Endothelial cell of umbilical vein (primary cell): ENCODE data around the gene ETS2. TPM values are rescaled to one million over a fixed set of nuclear protein-coding genes. Genes with fewer than 3 reads are reported as not detected.

Experiments used
- BruUV-seq: library from RNA; stranded (reverse); fragments of 400-500 nt; replicated peaks from 2 replicates; lab custom pipeline; 2021; lab: Mats Ljungman, UMichigan
- CTCF ChIA-PET: fragments of 300-600, 350-600 bp; sonication (Branson Sonifier 250); formaldehyde crosslinking; loops from one replicate; lab custom pipeline; 2021; ENCODE audit warnings: antibody characterized with exemption, inconsistent platforms; lab: Charles Lee
- POLR2A ChIA-PET: fragments of 300-600, 350-600 bp; sonication (Branson Sonifier 250); formaldehyde crosslinking; loops from one replicate; lab custom pipeline; 2021; ENCODE audit warnings: antibody characterized with exemption, inconsistent platforms; lab: Charles Lee
- DNase-seq: peaks from one replicate; pipeline ENCODE4 v3.0.0-alpha.2; 2011; ENCODE audit warnings: low read depth, low spot score
- FAIRE-seq: peaks from 2 replicates; lab custom pipeline; 2011; peaks lifted over from hg19 to GRCh38; lab: Jason Lieb, UNC
- H2AFZ ChIP-seq: 2 replicates; pipeline ENCODE4 v1.6.0; 2012; ENCODE audit warnings: low read depth, low read length, control low read depth, inconsistent platforms
- H3K27ac ChIP-seq: 2 replicates; pipeline ENCODE4 v1.5.1; 2011; ENCODE audit warnings: low read depth, mild to moderate bottlenecking, control low read depth, low read length, moderate library complexity; ENCODE audit not compliant: insufficient read depth
- H3K27me3 ChIP-seq, 2 experiments: 2 replicates each; pipeline versions ENCODE4 v1.6.0 to v1.6.1; 2011; ENCODE audit warnings: low read length in 2 of 2, mixed read lengths in 1 of 2; ENCODE audit not compliant: control insufficient read depth in 2 of 2, insufficient read depth in 2 of 2
- H3K36me3 ChIP-seq, 2 experiments: 2 replicates in 1 of 2; 3 replicates in 1 of 2; pipeline ENCODE4 v1.5.1; 2011; ENCODE audit warnings: low read length in 2 of 2, mild to moderate bottlenecking in 1 of 2, moderate library complexity in 1 of 2; ENCODE audit not compliant: control insufficient read depth in 2 of 2, insufficient read depth in 2 of 2; ENCODE audit errors: extremely low read depth in 1 of 2
- H3K4me1 ChIP-seq: 3 replicates; pipeline ENCODE4 v1.5.1; 2011; ENCODE audit warnings: mild to moderate bottlenecking, low read length; ENCODE audit not compliant: control insufficient read depth, insufficient read depth; ENCODE audit errors: extremely low read depth
- H3K4me2 ChIP-seq: 2 replicates; pipeline ENCODE4 v1.6.1; 2011; ENCODE audit warnings: low read length, control low read depth, mixed read lengths; ENCODE audit not compliant: insufficient read depth
- H3K4me3 ChIP-seq, 3 experiments: fragments of 200-600 bp in 1 of 3; sonication (generic), shearing (Covaris generic) in 1 of 3; replicated peaks in 1 of 3; 2 replicates each; pipeline ENCODE4 v1.5.1; 2011 to 2016; ENCODE audit warnings: control low read depth in 3 of 3, low read length in 3 of 3, mild to moderate bottlenecking in 2 of 3, inconsistent platforms in 1 of 3, low read depth in 1 of 3, moderate library complexity in 1 of 3; ENCODE audit not compliant: insufficient read depth in 1 of 3
- H3K79me2 ChIP-seq: 2 replicates; pipeline ENCODE4 v1.6.0; 2012; ENCODE audit warnings: low read length, inconsistent platforms; ENCODE audit not compliant: control insufficient read depth, insufficient read depth
- H3K9ac ChIP-seq: replicated peaks from 2 replicates; pipeline ENCODE3; 2011; ENCODE audit warnings: low read length, control low read depth; ENCODE audit not compliant: insufficient read depth; ENCODE audit errors: extremely low read depth
- H3K9me1 ChIP-seq: replicated peaks from 3 replicates; pipeline ENCODE4 v1.6.0; 2011; ENCODE audit warnings: mild to moderate bottlenecking, low read length; ENCODE audit not compliant: control insufficient read depth, insufficient read depth; ENCODE audit errors: extremely low read depth
- H3K9me3 ChIP-seq: replicated peaks from 2 replicates; pipeline ENCODE4 v1.5.1; 2012; ENCODE audit warnings: low read length, inconsistent platforms; ENCODE audit not compliant: control insufficient read depth, insufficient read depth
- H4K20me1 ChIP-seq: replicated peaks from 2 replicates; pipeline ENCODE3; 2011; ENCODE audit warnings: mild to moderate bottlenecking, low read length; ENCODE audit not compliant: control insufficient read depth, insufficient read depth; ENCODE audit errors: extremely low read depth
- EZH2 ChIP-seq: IDR thresholded peaks from 2 replicates; pipeline ENCODE4 v1.6.1; 2012; ENCODE audit warnings: borderline replicate concordance, low read depth, mild to moderate bottlenecking, moderate library complexity, low read length, inconsistent platforms; ENCODE audit not compliant: severe bottlenecking
- FOS ChIP-seq: IDR thresholded peaks from 2 replicates; pipeline ENCODE4 v1.6.1; 2011; ENCODE audit warnings: mild to moderate bottlenecking, low read length, moderate library complexity, borderline replicate concordance; ENCODE audit not compliant: insufficient read depth
- JUN ChIP-seq: IDR thresholded peaks from 2 replicates; pipeline ENCODE4 v1.6.1; 2011; ENCODE audit warnings: borderline replicate concordance, low read depth; ENCODE audit not compliant: insufficient read length, insufficient read depth
- MAX ChIP-seq: IDR thresholded peaks from 2 replicates; pipeline ENCODE4 v1.6.1; 2011; ENCODE audit not compliant: insufficient read depth, insufficient read length
- MYC ChIP-seq: IDR thresholded peaks from one replicate; pipeline ENCODE4 v1.6.1; 2011; ENCODE audit warnings: mild to moderate bottlenecking, low read depth, low read length
- POLR2A ChIP-seq: IDR thresholded peaks from 2 replicates; pipeline ENCODE4 v1.6.1; 2012; ENCODE audit warnings: low read depth, mild to moderate bottlenecking, control low read depth, low read length
- dilution Hi-C: fragments of 300-500 bp; cut with MboI; formaldehyde crosslinking; loops from one replicate; pipeline ENCODE4 v1.15.0; 2019; ENCODE audit warnings: low sequenced_read_pairs; ENCODE audit not compliant: extremely low pct_ligation_motif_present
- intact Hi-C: fragments of 100-400 bp; cut with micrococcal nuclease; formaldehyde crosslinking; loops from one replicate; pipeline ENCODE4 v1.10.0; 2022
- polyA plus RNA-seq, 4 experiments: library from polyadenylated mRNA; depleted of rRNA in 3 of 4; stranded (reverse) in 3 of 4; unstranded in 1 of 4; fragments of >200 nt; gene quantifications; 2 replicates each; pipeline versions ENCODE4 v1.2.1 to v1.2.3, GENCODE V29; 2011 to 2012; ENCODE audit warnings: missing spikeins in 1 of 4
- total RNA-seq: library from RNA; stranded (reverse); gene quantifications from 2 replicates; pipeline ENCODE4 v1.2.3, GENCODE V29; 2021

Gene ETS2
- total and polyA plus RNA-seq, 2 donors (not counting 3 experiments of a cell fraction or from before 2014, with no cell fraction given): 16.3 to 54.5 TPM

- FAIRE-seq (no peak), DNase-seq (no peak)
- POLR2A ChIA-PET: no interaction called here
- H3K79me2 ChIP-seq: no peaks in the 10 kb centered on the region
- intact Hi-C loops (no loop called here), dilution Hi-C loops (no loop called here)
- no peaks in the 10 kb centered on the region for H3K36me3 ChIP-seq
- H3K4me3 ChIP-seq: no peak overlapping the region
- H3K9me3 ChIP-seq: no peaks in the 10 kb centered on the region
- no peak overlapping the region for H2AFZ ChIP-seq
- no peaks in the 10 kb centered on the region for H4K20me1 ChIP-seq
- H3K4me1 ChIP-seq: peaks cover 22% of the 10 kb centered on the region
- no peaks in the 10 kb centered on the region for H3K27me3 ChIP-seq
- no peak overlapping the region for H3K9ac ChIP-seq
- no peak for TF ChIP-seq JUN
- TF ChIP-seq MAX: no peak
- TF ChIP-seq EZH2: no peak
- no peak for TF ChIP-seq FOS
- no peak for TF ChIP-seq MYC
- no peak overlapping the region for H3K27ac ChIP-seq
- no peak overlapping the region for H3K4me2 ChIP-seq
- BruUV-seq: no TSS peak
- CTCF ChIA-PET: no interaction called here
- no peaks in the 10 kb centered on the region for H3K9me1 ChIP-seq
Measured at GRCh38 chr21:38840456-38841300, 34.9 kb downstream of the ETS2 start.

GRCh38 chr21:38841472-38841871 lies 35.7 kb downstream of the ETS2 start:
- FAIRE-seq: no peak
- H3K27me3 ChIP-seq: no peaks in the 10 kb centered on the region
- BruUV-seq: no TSS peak

More at GRCh38 chr21:38841472-38841871, 35.7 kb downstream of the ETS2 start:
- no peak overlapping the region for H3K9ac ChIP-seq
- no peak overlapping the region for H3K27ac ChIP-seq
- TF ChIP-seq FOS (no peak), POLR2A (no peak)
- no peaks in the 10 kb centered on the region for H4K20me1 ChIP-seq
- H3K4me1 ChIP-seq: peaks cover 22% of the 10 kb centered on the region
- CTCF ChIA-PET: interaction anchor here (1.1 kb wide), 1 partner anchor 11 kb away, joined by 3 read pairs; no protein-coding TSS in a partner anchor
- no peaks in the 10 kb centered on the region for H3K36me3 ChIP-seq
- intact Hi-C loops: no loop called here
- H3K4me2 ChIP-seq: no peak overlapping the region
- POLR2A ChIA-PET: no interaction called here
- no peak for DNase-seq
- no peaks in the 10 kb centered on the region for H3K9me3 ChIP-seq
- no peak overlapping the region for H2AFZ ChIP-seq
- H3K4me3 ChIP-seq: no peak overlapping the region
- dilution Hi-C loops: no loop called here
- H3K9me1 ChIP-seq: no peaks in the 10 kb centered on the region
- H3K79me2 ChIP-seq: no peaks in the 10 kb centered on the region
